WTC11 (cell line): ENCODE results near the gene RPH3AL. TPM values are rescaled to one million over a fixed set of nuclear protein-coding genes. Genes with fewer than 3 reads are reported as not detected.

Source experiments
- ATAC-seq: fragments of 200-7000 bp; cut with Tn5 transposase; 2 replicates; pipeline ENCODE4 v1.10.0; 2021; ENCODE audit warnings: mild to moderate bottlenecking, moderate library complexity
- CTCF ChIA-PET: fragments of 300-600 bp; sonication (Branson Sonifier 250); formaldehyde crosslinking; loops from one replicate; lab custom pipeline; 2021; ENCODE audit warnings: antibody characterized with exemption; lab: Charles Lee
- POLR2A ChIA-PET: fragments of 350-600 bp; sonication (Branson Sonifier 250); formaldehyde crosslinking; loops from one replicate; lab custom pipeline; 2021; ENCODE audit warnings: antibody characterized with exemption; lab: Charles Lee
- DNase-seq: peaks from one replicate; pipeline ENCODE4 v3.0.0; 2021; ENCODE audit warnings: low spot score
- H3K27ac Mint-ChIP-seq: 2 replicates; pipeline ENCODE4 v1.8.0; 2021; ENCODE audit warnings: mixed read lengths
- H3K27me3 Mint-ChIP-seq: 2 replicates; pipeline ENCODE4 v1.8.0; 2021; ENCODE audit warnings: low read depth, mild to moderate bottlenecking, moderate library complexity, mixed read lengths
- H3K36me3 Mint-ChIP-seq: 2 replicates; pipeline ENCODE4 v1.8.0; 2021; ENCODE audit warnings: mixed read lengths
- H3K4me1 Mint-ChIP-seq: 2 replicates; pipeline ENCODE4 v1.8.0; 2022; ENCODE audit warnings: mixed read lengths
- H3K4me3 Mint-ChIP-seq: 2 replicates; pipeline ENCODE4 v1.8.0; 2021; ENCODE audit warnings: mild to moderate bottlenecking, moderate library complexity, mixed read lengths
- H3K9me3 Mint-ChIP-seq: 2 replicates; pipeline ENCODE4 v1.8.0; 2021; ENCODE audit warnings: mixed read lengths
- AR ChIP-seq: fragments of 250-450 bp; sonication (Bioruptor Pico); IDR thresholded peaks from 2 replicates; pipeline ENCODE4 v1.9.0; 2021; ENCODE audit warnings: mild to moderate bottlenecking
- ARID4B ChIP-seq: sonication (generic); formaldehyde crosslinking; IDR thresholded peaks from 2 replicates; pipeline ENCODE4 v1.8.0; 2023; ENCODE audit warnings: missing genetic modification reagents, mild to moderate bottlenecking, borderline replicate concordance
- CREM ChIP-seq: sonication (generic); formaldehyde crosslinking; IDR thresholded peaks from 2 replicates; pipeline ENCODE4 v1.8.1; 2022; ENCODE audit warnings: mild to moderate bottlenecking, missing genetic modification reagents, moderate library complexity
- FOXP1 ChIP-seq: sonication (generic); formaldehyde crosslinking; IDR thresholded peaks from 2 replicates; pipeline ENCODE4 v1.8.0; 2022; ENCODE audit warnings: missing genetic modification reagents, mild to moderate bottlenecking, moderate library complexity, borderline replicate concordance
- MLX ChIP-seq: sonication (generic); formaldehyde crosslinking; IDR thresholded peaks from 2 replicates; pipeline ENCODE4 v1.8.1; 2023; ENCODE audit warnings: mild to moderate bottlenecking, missing genetic modification reagents, moderate library complexity
- NFE2L1 ChIP-seq: sonication (generic); formaldehyde crosslinking; IDR thresholded peaks from 2 replicates; pipeline ENCODE4 v1.8.1; 2023; ENCODE audit warnings: missing genetic modification reagents
- NR3C1 ChIP-seq: sonication (generic); formaldehyde crosslinking; conservative IDR thresholded peaks from 2 replicates; pipeline ENCODE4 v1.8.1; 2023; ENCODE audit warnings: low read depth, mild to moderate bottlenecking, missing genetic modification reagents
- RORB ChIP-seq: fragments of 250-450 bp; sonication (Bioruptor Pico); IDR thresholded peaks from 2 replicates; pipeline ENCODE4 v1.9.0; 2021; ENCODE audit warnings: mild to moderate bottlenecking
- TEAD4 ChIP-seq: sonication (generic); formaldehyde crosslinking; IDR thresholded peaks from 2 replicates; pipeline ENCODE4 v1.8.0; 2022; ENCODE audit warnings: mild to moderate bottlenecking, missing genetic modification reagents
- USF1 ChIP-seq: sonication (generic); formaldehyde crosslinking; IDR thresholded peaks from 2 replicates; pipeline ENCODE4 v1.8.0; 2022; ENCODE audit warnings: mild to moderate bottlenecking, missing genetic modification reagents
- USF2 ChIP-seq: sonication (generic); formaldehyde crosslinking; IDR thresholded peaks from 2 replicates; pipeline ENCODE4 v1.8.1; 2023; ENCODE audit warnings: mild to moderate bottlenecking, missing genetic modification reagents, moderate library complexity
- ZNF219 ChIP-seq: sonication (generic); formaldehyde crosslinking; IDR thresholded peaks from 2 replicates; pipeline ENCODE4 v1.8.0; 2023; ENCODE audit warnings: missing genetic modification reagents, mild to moderate bottlenecking, borderline replicate concordance
- ZNF281 ChIP-seq: sonication (generic); formaldehyde crosslinking; IDR thresholded peaks from 2 replicates; pipeline ENCODE4 v1.8.0; 2023; ENCODE audit warnings: mild to moderate bottlenecking, missing genetic modification reagents
- ZNF416 ChIP-seq: fragments of 250-450 bp; sonication (Bioruptor Pico); IDR thresholded peaks from 2 replicates; pipeline ENCODE4 v1.9.0; 2021; ENCODE audit warnings: mild to moderate bottlenecking, inconsistent platforms
- ZNF425 ChIP-seq: fragments of 250-450 bp; sonication (Bioruptor Pico); conservative IDR thresholded peaks from 2 replicates; pipeline ENCODE4 v1.9.0; 2021; ENCODE audit warnings: mild to moderate bottlenecking
- ZNF512 ChIP-seq: sonication (generic); formaldehyde crosslinking; IDR thresholded peaks from 2 replicates; pipeline ENCODE4 v1.8.1; 2022; ENCODE audit warnings: missing genetic modification reagents, borderline replicate concordance
- total RNA-seq: library from RNA; stranded (reverse); gene quantifications from 3 replicates; pipeline ENCODE4 v1.2.3, GENCODE V29; 2021

The RPH3AL gene
- total RNA-seq, 1 experiment from 2014 or later = 2.0 TPM

GRCh38 chr17:347309-347899, 5.2 kb downstream of the RPH3AL start:
- DNase-seq = no peak
- Mint-ChIP-seq H3K9me3 (peaks cover 11% of the 10 kb centered on the region), H3K27ac (no peak overlapping the region), H3K36me3 (no peaks in the 10 kb centered on the region), H3K27me3 (no peaks in the 10 kb centered on the region), H3K4me3 (no peak overlapping the region), H3K4me1 (peaks cover 8% of the 10 kb centered on the region)
- ATAC-seq = no peak
- ChIA-PET POLR2A (interaction anchor here (0.7 kb wide), 1 partner anchor 11 kb away, joined by 3 read pairs; no protein-coding TSS in a partner anchor), CTCF (no interaction called here)
- TF ChIP-seq FOXP1 (no peak), ZNF512 (CRISPR knock-in tag) (no peak)

- ChIA-PET POLR2A (no interaction called here), CTCF (no interaction called here)
- Mint-ChIP-seq H3K4me1 (0 out of 2 replicates have a peak, but pooled peaks cover 3% of the 10 kb centered on the region), H3K27ac (no peak overlapping the region), H3K9me3 (peaks cover 11% of the 10 kb centered on the region), H3K27me3 (no peaks in the 10 kb centered on the region), H3K4me3 (no peak overlapping the region), H3K36me3 (no peaks in the 10 kb centered on the region)
- DNase-seq (no peak), ATAC-seq (no peak)
- no peak for TF ChIP-seq AR (CRISPR knock-in tag)
- TF ChIP-seq ZNF219 (CRISPR knock-in tag) = no peak
- no peak for TF ChIP-seq ZNF281 (CRISPR knock-in tag)
- no peak for TF ChIP-seq NFE2L1 (CRISPR knock-in tag)
- no peak for TF ChIP-seq USF1
- TF ChIP-seq ZNF416 = no peak
- no peak for TF ChIP-seq ZNF425
- TF ChIP-seq MLX (CRISPR knock-in tag) = no peak
- no peak for TF ChIP-seq RORB (CRISPR knock-in tag)
- no peak for TF ChIP-seq NR3C1
- no peak for TF ChIP-seq ARID4B (CRISPR knock-in tag)
- no peak for TF ChIP-seq USF2 (CRISPR knock-in tag)
- no peak for TF ChIP-seq TEAD4 (CRISPR knock-in tag)
- TF ChIP-seq CREM = no peak
Measured at GRCh38 chr17:345992-346785, 6.4 kb downstream of the RPH3AL start.
